Measurements from ENCODE around the gene SNAPC1. TPM values are rescaled to one million over a fixed set of nuclear protein-coding genes. Genes with fewer than 3 reads are reported as not detected.

Gene SNAPC1
- total RNA-seq, 1 experiment from 2014 or later: 13.8 TPM

DNA sequence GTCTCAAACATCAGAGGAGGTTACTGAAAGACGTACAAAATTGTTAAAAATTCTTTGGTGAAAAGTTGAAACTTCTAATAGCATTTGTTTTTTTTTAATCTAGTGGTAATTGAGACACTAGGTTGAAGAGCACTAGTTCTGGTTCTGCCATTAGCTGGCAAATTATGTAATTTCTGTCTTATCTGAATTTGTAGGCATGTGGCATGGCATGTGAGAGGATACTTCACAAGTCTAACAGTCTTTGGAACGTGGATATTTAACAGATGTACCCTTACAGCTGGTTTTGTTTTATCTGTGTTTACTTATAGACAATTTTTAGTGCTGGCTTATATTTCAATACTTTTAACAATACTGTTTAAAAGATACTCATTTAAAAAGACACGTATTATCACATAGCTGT is 6.0 kb downstream of the SNAPC1 start:
- intact Hi-C loops (cut with micrococcal nuclease; ENCODE audit: unreplicated experiment): no loop called here
- Histone ChIP-seq H3K27ac (ENCODE audit: low read depth, low read length, poor library complexity, severe bottlenecking) (no peak overlapping the region), H3K9me3 (ENCODE audit: low read depth, low read length, poor library complexity, severe bottlenecking) (no peaks in the 10 kb centered on the region), H3K27me3 (replicated peaks; ENCODE audit: insufficient read depth, low read depth, low read length, poor library complexity) (no peaks in the 10 kb centered on the region), H3K36me3 (ENCODE audit: insufficient read depth, low read length, poor library complexity, severe bottlenecking) (peaks cover 49% of the 10 kb centered on the region), H3K4me3 (ENCODE audit: low read depth, low read length, poor library complexity, severe bottlenecking) (no peak overlapping the region), H3K4me1 (ENCODE audit: insufficient read depth, low read length, poor library complexity, severe bottlenecking) (peaks cover 23% of the 10 kb centered on the region)
- no TSS peak for BruUV-seq (replicated peaks)
- CTCF ChIA-PET: no interaction called here
- POLR2A ChIA-PET (ENCODE audit: low non-redundant PET): no interaction called here
- TF ChIP-seq, protein P1, sequence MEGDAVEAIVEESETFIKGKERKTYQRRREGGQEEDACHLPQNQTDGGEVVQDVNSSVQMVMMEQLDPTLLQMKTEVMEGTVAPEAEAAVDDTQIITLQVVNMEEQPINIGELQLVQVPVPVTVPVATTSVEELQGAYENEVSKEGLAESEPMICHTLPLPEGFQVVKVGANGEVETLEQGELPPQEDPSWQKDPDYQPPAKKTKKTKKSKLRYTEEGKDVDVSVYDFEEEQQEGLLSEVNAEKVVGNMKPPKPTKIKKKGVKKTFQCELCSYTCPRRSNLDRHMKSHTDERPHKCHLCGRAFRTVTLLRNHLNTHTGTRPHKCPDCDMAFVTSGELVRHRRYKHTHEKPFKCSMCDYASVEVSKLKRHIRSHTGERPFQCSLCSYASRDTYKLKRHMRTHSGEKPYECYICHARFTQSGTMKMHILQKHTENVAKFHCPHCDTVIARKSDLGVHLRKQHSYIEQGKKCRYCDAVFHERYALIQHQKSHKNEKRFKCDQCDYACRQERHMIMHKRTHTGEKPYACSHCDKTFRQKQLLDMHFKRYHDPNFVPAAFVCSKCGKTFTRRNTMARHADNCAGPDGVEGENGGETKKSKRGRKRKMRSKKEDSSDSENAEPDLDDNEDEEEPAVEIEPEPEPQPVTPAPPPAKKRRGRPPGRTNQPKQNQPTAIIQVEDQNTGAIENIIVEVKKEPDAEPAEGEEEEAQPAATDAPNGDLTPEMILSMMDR (conservative IDR thresholded peaks at IDR 0.05; ENCODE audit: low read depth, low read length): no peak
- TF ChIP-seq EZH2 (IDR thresholded peaks at IDR 0.05; ENCODE audit: borderline replicate concordance, low read depth, low read length, poor library complexity, severe bottlenecking): no peak
- DNase-seq (ENCODE audit: low spot score): no peak

DNA sequence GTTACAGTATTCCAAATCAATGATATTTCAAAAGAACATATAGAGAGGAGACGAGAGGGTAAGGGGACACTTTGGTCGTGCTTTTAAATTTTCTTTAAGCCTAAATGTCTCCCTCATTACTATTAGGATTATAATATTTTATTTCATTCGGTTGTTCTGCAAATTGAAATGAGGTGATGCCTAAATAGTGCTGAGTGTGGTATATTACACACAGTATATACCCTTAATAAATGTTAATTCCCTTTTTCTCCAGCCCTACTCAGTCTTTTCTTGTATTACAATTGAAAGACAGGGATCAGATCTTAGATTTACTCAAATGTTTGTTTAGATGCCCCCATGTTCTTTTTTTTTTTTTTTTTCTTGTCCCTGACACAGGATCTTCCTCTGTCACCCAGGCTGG is 7.7 kb downstream of the SNAPC1 start:
- Histone ChIP-seq H3K27me3 (replicated peaks; ENCODE audit: insufficient read depth, low read depth, low read length, poor library complexity) (no peaks in the 10 kb centered on the region), H3K4me1 (ENCODE audit: insufficient read depth, low read length, poor library complexity, severe bottlenecking) (peaks cover 10% of the 10 kb centered on the region), H3K9me3 (ENCODE audit: low read depth, low read length, poor library complexity, severe bottlenecking) (no peaks in the 10 kb centered on the region), H3K27ac (ENCODE audit: low read depth, low read length, poor library complexity, severe bottlenecking) (no peak overlapping the region), H3K36me3 (ENCODE audit: insufficient read depth, low read length, poor library complexity, severe bottlenecking) (peaks cover 56% of the 10 kb centered on the region), H3K4me3 (ENCODE audit: low read depth, low read length, poor library complexity, severe bottlenecking) (no peak overlapping the region)
- no peak for DNase-seq (ENCODE audit: low spot score)
- no TSS peak for BruUV-seq (replicated peaks)
- ChIA-PET CTCF (no interaction called here), POLR2A (ENCODE audit: low non-redundant PET) (no interaction called here)
- intact Hi-C loops (cut with micrococcal nuclease; ENCODE audit: unreplicated experiment): no loop called here
- no peak for TF ChIP-seq EZH2 (IDR thresholded peaks at IDR 0.05; ENCODE audit: borderline replicate concordance, low read depth, low read length, poor library complexity, severe bottlenecking)
- TF ChIP-seq, protein P1 (conservative IDR thresholded peaks at IDR 0.05; ENCODE audit: low read depth, low read length): no peak

DNA sequence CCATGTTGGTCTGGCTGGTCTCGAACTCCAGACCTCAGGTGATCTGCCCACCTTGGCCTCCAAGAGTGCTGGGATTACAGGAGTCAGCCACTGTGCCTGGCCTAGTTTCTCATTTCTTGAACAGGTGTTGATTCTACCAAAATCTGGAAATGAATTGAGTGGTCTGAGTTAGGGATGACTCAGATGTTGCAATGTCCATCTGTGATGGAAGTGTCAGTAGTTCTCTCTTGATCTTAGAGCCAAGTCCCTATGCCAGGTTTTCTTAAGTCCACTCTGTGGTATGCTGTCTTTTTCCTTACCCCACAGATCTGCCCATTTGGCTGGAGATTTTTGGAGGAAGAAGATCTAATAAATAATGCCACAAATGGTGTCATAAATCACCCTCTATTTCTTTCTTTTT is 12.6 kb downstream of the SNAPC1 start:
- ChIA-PET CTCF (no interaction called here), POLR2A (ENCODE audit: low non-redundant PET) (no interaction called here)
- DNase-seq (ENCODE audit: low spot score): no peak
- no TSS peak for BruUV-seq (replicated peaks)
- no peak overlapping the region for H3K27ac ChIP-seq (ENCODE audit: low read depth, low read length, poor library complexity, severe bottlenecking)
- H3K4me1 ChIP-seq (ENCODE audit: insufficient read depth, low read length, poor library complexity, severe bottlenecking): no peaks in the 10 kb centered on the region
- TF ChIP-seq, protein P1 (conservative IDR thresholded peaks at IDR 0.05; ENCODE audit: low read depth, low read length): no peak
- TF ChIP-seq EZH2 (IDR thresholded peaks at IDR 0.05; ENCODE audit: borderline replicate concordance, low read depth, low read length, poor library complexity, severe bottlenecking): no peak
- intact Hi-C loops (cut with micrococcal nuclease; ENCODE audit: unreplicated experiment): no loop called here
- H3K36me3 ChIP-seq (ENCODE audit: insufficient read depth, low read length, poor library complexity, severe bottlenecking): peaks cover 66% of the 10 kb centered on the region
- no peaks in the 10 kb centered on the region for H3K9me3 ChIP-seq (ENCODE audit: low read depth, low read length, poor library complexity, severe bottlenecking)
- no peak overlapping the region for H3K4me3 ChIP-seq (ENCODE audit: low read depth, low read length, poor library complexity, severe bottlenecking)
- no peaks in the 10 kb centered on the region for H3K27me3 ChIP-seq (replicated peaks; ENCODE audit: insufficient read depth, low read depth, low read length, poor library complexity)

Measured in A673 (cell line).